Measurements from ENCODE around the gene STAG1. TPM values are rescaled to one million over a fixed set of nuclear protein-coding genes. Genes with fewer than 3 reads are reported as not detected.
"Not testable (repeated sequence)": the region's sequence is repeated elsewhere in the genome, so short reads cannot be mapped to it uniquely, and the experiment has no call there.

The STAG1 gene
- total RNA-seq, 4 donors from 2014 or later: 32.6 to 44.0 (median 40.5) TPM

GRCh38 chr3:136617198-136617597 is 135.0 kb downstream of the STAG1 start:
- TF ChIP-seq POLR2AphosphoS5 (IDR thresholded peaks at IDR 0.05): no peak
- no peak for TF ChIP-seq CTCF (IDR thresholded peaks at IDR 0.05)
- TF ChIP-seq POLR2A (IDR thresholded peaks at IDR 0.05; ENCODE audit: low read depth): no peak
- TF ChIP-seq EP300 (IDR thresholded peaks at IDR 0.05): no peak
- peaks cover 0 to 9% (median 4%) of the 10 kb centered on the region in 4 donors for H3K36me3 ChIP-seq
- no peak for DNase-seq (ENCODE audit: extremely low spot score)
- H3K9me3 ChIP-seq: no peaks in the 10 kb centered on the region
- peaks cover 0 to 8% (median 2%) of the 10 kb centered on the region in 4 donors for H3K4me1 ChIP-seq
- no peaks in the 10 kb centered on the region for H3K27me3 ChIP-seq
- H3K4me3 ChIP-seq: no peak overlapping the region
- intact Hi-C loops (cut with DNase I): no loop called here
- no peak overlapping the region for H3K27ac ChIP-seq (replicated peaks in 1 of 4)

GRCh38 chr3:136612512-136612911 is 139.7 kb downstream of the STAG1 start:
- Histone ChIP-seq H3K4me3 (no peak overlapping the region), H3K4me1 (no peaks in the 10 kb centered on the region), H3K9me3 (no peaks in the 10 kb centered on the region), H3K36me3 (peaks cover 0 to 13% (median 0%) of the 10 kb centered on the region in 4 donors), H3K27ac (replicated peaks in 1 of 4) (no peak overlapping the region), H3K27me3 (no peaks in the 10 kb centered on the region)
- intact Hi-C loops (cut with DNase I): no loop called here
- WGBS: 77% methylated on average over 2 of the region's 2 CpGs
- TF ChIP-seq POLR2AphosphoS5 (IDR thresholded peaks at IDR 0.05) (no peak), CTCF (IDR thresholded peaks at IDR 0.05) (no peak), POLR2A (IDR thresholded peaks at IDR 0.05; ENCODE audit: low read depth) (no peak), EP300 (IDR thresholded peaks at IDR 0.05) (no peak)
- DNase-seq (ENCODE audit: extremely low spot score): no peak

DNA sequence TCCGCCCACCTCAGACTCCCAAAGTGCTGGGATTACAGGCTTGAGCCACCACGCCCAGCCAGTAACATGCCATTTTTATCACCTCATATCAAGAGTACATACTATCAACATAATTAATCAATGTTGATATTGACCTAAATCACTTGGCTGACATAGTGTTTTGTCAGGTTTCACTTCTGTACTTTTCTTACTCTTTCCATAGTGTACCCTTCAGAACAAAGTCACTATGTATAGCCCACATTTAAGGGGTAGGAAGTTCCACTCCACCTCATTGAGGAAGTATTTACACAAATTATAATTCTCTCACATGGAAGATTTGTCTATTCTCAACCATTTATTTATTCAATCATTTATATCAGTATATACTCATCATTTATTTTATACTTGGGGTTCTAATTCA is 145.2 kb downstream of the STAG1 start:
- Histone ChIP-seq H3K27ac (replicated peaks in 1 of 4) (no peak overlapping the region), H3K9me3 (no peaks in the 10 kb centered on the region), H3K27me3 (no peaks in the 10 kb centered on the region), H3K4me1 (peaks cover 0 to 6% (median 2%) of the 10 kb centered on the region in 4 donors), H3K4me3 (no peak overlapping the region), H3K36me3 (peaks cover 0 to 30% (median 8%) of the 10 kb centered on the region in 4 donors)
- WGBS: 97% methylated on average over 2 of the region's 2 CpGs
- intact Hi-C loops (cut with DNase I): no loop called here
- TF ChIP-seq CTCF (IDR thresholded peaks at IDR 0.05) (no peak), POLR2A (IDR thresholded peaks at IDR 0.05; ENCODE audit: low read depth) (no peak), POLR2AphosphoS5 (IDR thresholded peaks at IDR 0.05) (no peak), EP300 (IDR thresholded peaks at IDR 0.05) (no peak)
- no peak for DNase-seq (ENCODE audit: extremely low spot score)

GRCh38 chr3:136606216-136606615 is 146.0 kb downstream of the STAG1 start:
- H3K27me3 ChIP-seq; H3K4me1 ChIP-seq; H3K4me3 ChIP-seq; H3K27ac ChIP-seq (replicated peaks in 1 of 4); intact Hi-C loops (cut with DNase I); H3K9me3 ChIP-seq; DNase-seq (ENCODE audit: extremely low spot score): not testable (repeated sequence)
- WGBS: 99% methylated on average over 7 of the region's 7 CpGs
- peaks cover 0 to 38% (median 11%) of the 10 kb centered on the region in 4 donors for H3K36me3 ChIP-seq

- Histone ChIP-seq H3K27me3 (no peaks in the 10 kb centered on the region), H3K27ac (replicated peaks in 1 of 4) (no peak overlapping the region), H3K4me3 (no peak overlapping the region), H3K4me1 (peaks cover 0 to 6% (median 2%) of the 10 kb centered on the region in 4 donors), H3K9me3 (no peaks in the 10 kb centered on the region), H3K36me3 (peaks cover 0 to 45% (median 11%) of the 10 kb centered on the region in 4 donors)
- intact Hi-C loops (cut with DNase I): no loop called here
- TF ChIP-seq CTCF (IDR thresholded peaks at IDR 0.05) (no peak), EP300 (IDR thresholded peaks at IDR 0.05) (no peak), POLR2AphosphoS5 (IDR thresholded peaks at IDR 0.05) (no peak), POLR2A (IDR thresholded peaks at IDR 0.05; ENCODE audit: low read depth) (no peak)
- no peak for DNase-seq (ENCODE audit: extremely low spot score)
- 55% methylated on average over 1 of the region's 1 CpG for WGBS
These were observed 147.2 kb downstream of the STAG1 start for GRCh38 chr3:136604961-136605360.

All from esophagus muscularis mucosa (tissue), 4 donors.